Stimulated activated CD8-positive, alpha-beta memory T cell treated with anti-CD3 and anti-CD28 coated beads, Interleukin-4, amount 100 ng/mL, for 48 hours (primary cell): ENCODE results near the gene CST3.

Experiments
- DNase-seq: peaks from one replicate; pipeline ENCODE4 v3.0.0-alpha.2; 2020

The CST3 gene

GRCh38 chr20:23598481-23598880 is 39.3 kb downstream of the CST3 start:
- no peak for DNase-seq

- no peak for DNase-seq
Observed at GRCh38 chr20:23596579-23597250, 41.0 kb downstream of the CST3 start.

GRCh38 chr20:23595941-23596340 is 41.8 kb downstream of the CST3 start:
- no peak for DNase-seq

GRCh38 chr20:23588434-23589403 is 49.0 kb downstream of the CST3 start:
- no peak for DNase-seq

GRCh38 chr20:23587631-23588030 is 50.1 kb downstream of the CST3 start:
- DNase-seq, result no peak

GRCh38 chr20:23586735-23587525 is 50.8 kb downstream of the CST3 start:
- DNase-seq, result no peak

- DNase-seq, result no peak
Observed at GRCh38 chr20:23585808-23586734, 51.7 kb downstream of the CST3 start.

- DNase-seq, result no peak
Observed at GRCh38 chr20:23585449-23585807, 52.3 kb downstream of the CST3 start.

GRCh38 chr20:23584434-23585199 is 53.1 kb downstream of the CST3 start:
- DNase-seq, result no peak
